GM12878 (cell line): ENCODE results near the gene TOMM6. TPM values are rescaled to one million over a fixed set of nuclear protein-coding genes. Genes with fewer than 3 reads are reported as not detected.
A peak's percentile ranks its signal among the peaks of the same experiment; 100 is the strongest.
"Not testable (repeated sequence)": the region's sequence is repeated elsewhere in the genome, so short reads cannot be mapped to it uniquely, and the experiment has no call there.

ENCODE experiments used
- ATAC-seq: fragments of 200-7000 bp; cut with Tn5 transposase; 3 replicates; pipeline ENCODE4 v1.9.1; 2020; ENCODE audit warnings: mild to moderate bottlenecking, moderate library complexity
- BruUV-seq: library from RNA; stranded (reverse); fragments of 400-500 nt; replicated peaks from 2 replicates; lab custom pipeline; 2021; lab: Mats Ljungman, UMichigan
- CTCF ChIA-PET: fragments of 300-600 bp; sonication (Branson Sonifier 250); formaldehyde crosslinking; extraction: SDS; loops from one replicate; lab custom pipeline; 2021; ENCODE audit warnings: inconsistent platforms; lab: Yijun Ruan, JAX
- POLR2A ChIA-PET: fragments of 350-600 bp; formaldehyde crosslinking; extraction: SDS; loops from one replicate; lab custom pipeline; 2021; ENCODE audit warnings: inconsistent platforms; lab: Charles Lee
- RAD21 ChIA-PET: fragments of 300-600 bp; sonication (Branson Sonifier 250); formaldehyde crosslinking; loops from one replicate; lab custom pipeline; 2023; ENCODE audit warnings: antibody characterized with exemption; ENCODE audit not compliant: unreplicated experiment; lab: Charles Lee
- SMC1A ChIA-PET: fragments of 300-600 bp; sonication (Branson Sonifier 250); formaldehyde crosslinking; loops from one replicate; lab custom pipeline; 2023; ENCODE audit not compliant: unreplicated experiment, uncharacterized antibody; lab: Charles Lee
- DNase-seq: peaks from one replicate; pipeline ENCODE4 v3.0.0-alpha.2; 2011; ENCODE audit warnings: low read depth, low spot score
- FAIRE-seq: peaks from 3 replicates; lab custom pipeline; 2011; peaks lifted over from hg19 to GRCh38; lab: Jason Lieb, UNC
- H2AFZ ChIP-seq: 2 replicates; pipeline ENCODE4 v1.6.0; 2011; ENCODE audit warnings: low read depth, low read length, control low read depth; ENCODE audit not compliant: control insufficient read depth
- H3K27ac ChIP-seq: 2 replicates; pipeline ENCODE4 v1.5.1; 2011; ENCODE audit warnings: control low read depth; ENCODE audit not compliant: control insufficient read depth, insufficient read depth
- H3K27me3 ChIP-seq, 2 experiments: replicated peaks in 1 of 2; 2 replicates each; pipeline versions ENCODE4 v1.6.0 to v1.6.1; 2011; ENCODE audit warnings: low read length in 1 of 2; ENCODE audit not compliant: control insufficient read depth in 2 of 2, insufficient read depth in 2 of 2
- H3K36me3 ChIP-seq, 2 experiments: 2 replicates each; pipeline ENCODE4 v1.5.1; 2011; ENCODE audit warnings: low read length in 1 of 2; ENCODE audit not compliant: control insufficient read depth in 2 of 2, insufficient read depth in 2 of 2
- H3K4me1 ChIP-seq: 2 replicates; pipeline ENCODE4 v1.6.1; 2011; ENCODE audit warnings: mild to moderate bottlenecking, low read length, moderate library complexity, mixed read lengths; ENCODE audit not compliant: control insufficient read depth, insufficient read depth
- H3K4me2 ChIP-seq: 2 replicates; pipeline ENCODE4 v1.6.0; 2011; ENCODE audit warnings: control low read depth; ENCODE audit not compliant: control insufficient read depth, insufficient read depth
- H3K4me3 ChIP-seq: fragments of 200-600 bp; sonication (generic); 2 replicates; pipeline ENCODE4 v1.5.1; 2016
- H3K79me2 ChIP-seq: 2 replicates; pipeline ENCODE4 v1.6.0; 2011; ENCODE audit warnings: low read length; ENCODE audit not compliant: control insufficient read depth, insufficient read depth
- H3K9ac ChIP-seq: 2 replicates; pipeline ENCODE4 v1.8.0; 2011; ENCODE audit warnings: low read length, control low read depth, mixed read lengths; ENCODE audit not compliant: control insufficient read depth, insufficient read depth
- H3K9me3 ChIP-seq: replicated peaks from 3 replicates; pipeline ENCODE4 v1.5.1; 2011; ENCODE audit warnings: mild to moderate bottlenecking, low read length; ENCODE audit not compliant: control insufficient read depth, insufficient read depth
- H4K20me1 ChIP-seq: 2 replicates; pipeline ENCODE4 v1.6.0; 2011; ENCODE audit not compliant: control insufficient read depth, insufficient read depth
- NRF1 ChIP-seq: conservative IDR thresholded peaks from 2 replicates; pipeline ENCODE4 v1.6.1; 2011; ENCODE audit warnings: mild to moderate bottlenecking, low read depth, low read length, improper control_type of control experiment
- WGBS: methylation state at CpG from one replicate; pipeline ENCODE4 v1.1.6; 2016; ENCODE audit warnings: low lambda C conversion rate; ENCODE audit not compliant: insufficient replicate concordance, insufficient coverage; ENCODE audit errors: missing lambda C conversion rate; 5-methylcytosine and 5-hydroxymethylcytosine counted together
- in situ Hi-C: fragments of 300-500 bp; cut with MboI; formaldehyde crosslinking; loops from 9 replicates; pipeline ENCODE4 v1.14.3; 2018; ENCODE audit warnings: mixed read lengths
- intact Hi-C: fragments of 100-400 bp; cut with micrococcal nuclease; formaldehyde crosslinking; loops from one replicate; pipeline ENCODE4 v1.14.2; 2022; ENCODE audit not compliant: unreplicated experiment
- polyA plus RNA-seq, 11 experiments: library from polyadenylated mRNA; depleted of rRNA in 4 of 11; unstranded in 6 of 11; stranded (reverse) in 5 of 11; fragments of >200 nt; fragmentation: Nextera tagmentation in 4 of 11; fragmentation: Illumina TruSeq in 1 of 11; extraction: Ambion mirVana in 4 of 11; extraction: Trizol in 1 of 11; gene quantifications; 1 replicate in 1 of 11; 2 replicates in 10 of 11; pipeline versions ENCODE4 v1.2.1 to v1.2.3, GENCODE V29; 2011 to 2016; ENCODE audit warnings: inconsistent platforms in 2 of 11, missing spikeins in 2 of 11, low read depth in 1 of 11
- total RNA-seq, 4 experiments: library from RNA; depleted of rRNA in 3 of 4; stranded (reverse); fragments of >200 nt in 3 of 4; fragmentation: Illumina TruSeq in 1 of 4; extraction: Trizol in 1 of 4; gene quantifications; 2 replicates each; pipeline versions ENCODE4 v1.2.1 to v1.2.3, GENCODE V29; 2013 to 2021
- TF ChIP-seq, protein P1 (sequence below): fragments of 150-350 bp; IDR thresholded peaks from 2 replicates; pipeline ENCODE4 v1.6.1; 2014; ENCODE audit warnings: mild to moderate bottlenecking, low read depth, low read length

TOMM6 gene
- total and polyA plus RNA-seq, 10 of the 15 experiments (the other 5 are each of a cell fraction or from before 2014, with no cell fraction given), result 206 to 746 (median 448) TPM

- H3K4me3 ChIP-seq, H4K20me1 ChIP-seq, H3K9ac ChIP-seq, FAIRE-seq, H3K27ac ChIP-seq, intact Hi-C loops, H2AFZ ChIP-seq, H3K9me3 ChIP-seq, ATAC-seq, H3K27me3 ChIP-seq, DNase-seq, H3K36me3 ChIP-seq, H3K4me2 ChIP-seq, H3K4me1 ChIP-seq, BruUV-seq, H3K79me2 ChIP-seq: not testable (repeated sequence)
- ChIA-PET RAD21 (interaction anchor here (0.6 kb wide), 1 partner anchor 9 kb away, joined by 3 read pairs; no protein-coding TSS in a partner anchor), CTCF (interaction anchor here (1.1 kb wide), 1 partner anchor 78 kb away, joined by 3 read pairs; no protein-coding TSS in a partner anchor), SMC1A (interaction anchor here (1.5 kb wide), 1 partner anchor 57 kb away, joined by 4 read pairs; no protein-coding TSS in a partner anchor), POLR2A (interaction anchor here (1.2 kb wide), 1 partner anchor 33 kb away, joined by 3 read pairs; no protein-coding TSS in a partner anchor)
- in situ Hi-C loops, result loop anchor here (5.0 kb wide), 1 partner anchor 164 kb away; no protein-coding TSS in a partner anchor
- 58% methylated on average over 4 of the region's 4 CpGs for WGBS
Measured at GRCh38 chr6:41766043-41766664, 21.3 kb upstream of the TOMM6 start.

DNA sequence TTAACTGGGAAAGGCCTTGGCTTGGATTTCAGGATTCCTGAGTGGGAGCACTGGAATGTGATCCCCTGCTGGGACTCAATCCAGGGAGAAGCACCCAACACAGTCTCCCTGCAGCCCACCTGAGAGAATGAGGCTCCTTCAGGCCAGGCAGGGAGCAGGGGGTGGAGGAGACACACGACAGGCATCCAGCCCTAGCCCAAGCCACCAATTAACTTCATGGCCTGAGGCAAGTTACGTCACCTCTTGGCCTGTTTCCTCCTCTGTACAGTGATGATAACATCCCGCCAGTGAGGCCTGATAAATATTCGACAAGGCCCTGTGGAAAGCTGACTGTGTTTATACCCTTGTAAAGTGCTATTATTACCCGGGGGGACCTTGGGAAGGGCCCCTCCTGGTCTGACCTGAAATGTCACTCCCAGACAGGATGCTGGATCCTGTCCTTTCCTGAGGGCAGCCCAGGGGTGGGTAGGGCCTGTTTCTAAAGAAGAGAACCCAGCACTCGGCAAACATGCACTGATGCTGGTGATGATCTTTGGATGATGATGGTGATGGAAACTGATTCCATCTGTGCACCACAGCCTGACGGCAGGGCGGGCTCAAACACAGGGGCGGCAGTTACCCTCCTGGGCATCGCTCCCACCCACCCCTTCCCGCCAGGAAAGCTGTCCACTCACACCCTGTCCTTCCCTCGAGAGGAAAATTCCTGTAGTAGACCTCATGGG lies 20.2 kb upstream of the TOMM6 start:
- H3K4me2 ChIP-seq, result no peak overlapping the region

More for the DNA sequence above, 20.2 kb upstream of the TOMM6 start:
- H3K4me3 ChIP-seq, result no peak overlapping the region
- H3K27me3 ChIP-seq, result no peaks in the 10 kb centered on the region
- no peak overlapping the region for H2AFZ ChIP-seq
- ChIA-PET POLR2A (no interaction called here), SMC1A (no interaction called here), CTCF (interaction anchor here (1.1 kb wide), 1 partner anchor 79 kb away, joined by 3 read pairs; no protein-coding TSS in a partner anchor), RAD21 (no interaction called here)
- H3K9ac ChIP-seq, result no peak overlapping the region
- FAIRE-seq, result no peak
- intact Hi-C loops, result no loop called here
- peaks cover 9% of the 10 kb centered on the region for H3K4me1 ChIP-seq
- no peaks in the 10 kb centered on the region for H4K20me1 ChIP-seq
- no peaks in the 10 kb centered on the region for H3K9me3 ChIP-seq
- no peaks in the 10 kb centered on the region for H3K79me2 ChIP-seq
- peak; percentile 59 for ATAC-seq
- no TSS peak for BruUV-seq
- in situ Hi-C loops, result loop anchor here (5.0 kb wide), 1 partner anchor 165 kb away; no protein-coding TSS in a partner anchor
- DNase-seq, result no peak
- TF ChIP-seq, protein P1, sequence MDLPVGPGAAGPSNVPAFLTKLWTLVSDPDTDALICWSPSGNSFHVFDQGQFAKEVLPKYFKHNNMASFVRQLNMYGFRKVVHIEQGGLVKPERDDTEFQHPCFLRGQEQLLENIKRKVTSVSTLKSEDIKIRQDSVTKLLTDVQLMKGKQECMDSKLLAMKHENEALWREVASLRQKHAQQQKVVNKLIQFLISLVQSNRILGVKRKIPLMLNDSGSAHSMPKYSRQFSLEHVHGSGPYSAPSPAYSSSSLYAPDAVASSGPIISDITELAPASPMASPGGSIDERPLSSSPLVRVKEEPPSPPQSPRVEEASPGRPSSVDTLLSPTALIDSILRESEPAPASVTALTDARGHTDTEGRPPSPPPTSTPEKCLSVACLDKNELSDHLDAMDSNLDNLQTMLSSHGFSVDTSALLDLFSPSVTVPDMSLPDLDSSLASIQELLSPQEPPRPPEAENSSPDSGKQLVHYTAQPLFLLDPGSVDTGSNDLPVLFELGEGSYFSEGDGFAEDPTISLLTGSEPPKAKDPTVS, result no peak
- no peak for TF ChIP-seq NRF1
- peaks cover 1 to 6% of the 10 kb centered on the region in 2 experiments; a peak in 2 of 4 replicates for H3K36me3 ChIP-seq
- no peak overlapping the region for H3K27ac ChIP-seq
- WGBS, result 60% methylated on average over 12 of the region's 12 CpGs
